ENCODE data around the gene CDK18.

GRCh38 chr1:205502111-205502810 is 2.2 kb upstream of the CDK18 start:
- TF ChIP-seq POLR2AphosphoS5 (IDR thresholded peaks at IDR 0.05) (no peak), CTCF (IDR thresholded peaks at IDR 0.05) (no peak), POLR2A (IDR thresholded peaks at IDR 0.05) (no peak)

Data from upper lobe of left lung (tissue), 4 donors.